ENCODE measurements around the gene GNGT1. TPM values are rescaled to one million over a fixed set of nuclear protein-coding genes. Genes with fewer than 3 reads are reported as not detected.
A peak's percentile ranks its signal among the peaks of the same experiment; 100 is the strongest.
"Not testable (repeated sequence)": the region's sequence is repeated elsewhere in the genome, so short reads cannot be mapped to it uniquely, and the experiment has no call there.

GNGT1 gene
- total RNA-seq, 1 experiment from 2014 or later: not detected

- DNase-seq (ENCODE audit: low read depth): peak; percentile 71
Measured at GRCh38 chr7:93902777-93903423, 3.5 kb upstream of the GNGT1 start.

GRCh38 chr7:93910076-93910994 is 4.0 kb downstream of the GNGT1 start:
- peak; percentile 40 for DNase-seq (ENCODE audit: low read depth)

GRCh38 chr7:93911242-93911641 is 4.9 kb downstream of the GNGT1 start:
- not testable (repeated sequence) for DNase-seq (ENCODE audit: low read depth)

GRCh38 chr7:93911661-93912060 is 5.3 kb downstream of the GNGT1 start:
- DNase-seq (ENCODE audit: low read depth): not testable (repeated sequence)

- no peak for DNase-seq (ENCODE audit: low read depth)
Measured at GRCh38 chr7:93913197-93913596, 6.8 kb downstream of the GNGT1 start.

GRCh38 chr7:93914581-93915066 is 8.3 kb downstream of the GNGT1 start:
- peak; percentile 58 for DNase-seq (ENCODE audit: low read depth)

GRCh38 chr7:93915206-93915842 is 9.0 kb downstream of the GNGT1 start:
- DNase-seq (ENCODE audit: low read depth): not testable (repeated sequence)

- not testable (repeated sequence) for DNase-seq (ENCODE audit: low read depth)
Measured at GRCh38 chr7:93915888-93916287, 9.5 kb downstream of the GNGT1 start.

GRCh38 chr7:93916315-93916714 is 9.9 kb downstream of the GNGT1 start:
- not testable (repeated sequence) for DNase-seq (ENCODE audit: low read depth)

GRCh38 chr7:93920496-93921182 is 14.3 kb downstream of the GNGT1 start:
- peak; percentile 52 for DNase-seq (ENCODE audit: low read depth)

- peak; percentile 58 for DNase-seq (ENCODE audit: low read depth)
Measured at GRCh38 chr7:93921186-93921585, 14.8 kb downstream of the GNGT1 start.

- peak; percentile 94 for DNase-seq (ENCODE audit: low read depth)
Measured at GRCh38 chr7:93921607-93922566, 15.5 kb downstream of the GNGT1 start, which contains the start of gene GNG11. GNG11 (plus strand) TSS chr7:93921735; CDS start chr7:93922138, 403 bp downstream.

- peak; percentile 50 for DNase-seq (ENCODE audit: low read depth)
Measured at GRCh38 chr7:93923296-93923695, 16.9 kb downstream of the GNGT1 start.

- peak; percentile 20 for DNase-seq (ENCODE audit: low read depth)
Measured at GRCh38 chr7:93923942-93924341, 17.6 kb downstream of the GNGT1 start.

GRCh38 chr7:93926800-93927199 is 20.4 kb downstream of the GNGT1 start:
- DNase-seq (ENCODE audit: low read depth): no peak

GRCh38 chr7:93927585-93927984 is 21.2 kb downstream of the GNGT1 start:
- DNase-seq (ENCODE audit: low read depth): no peak

GRCh38 chr7:93931655-93932054 is 25.3 kb downstream of the GNGT1 start:
- DNase-seq (ENCODE audit: low read depth): no peak

- DNase-seq (ENCODE audit: low read depth): no peak
Measured at GRCh38 chr7:93933156-93933555, 26.8 kb downstream of the GNGT1 start.

- no peak for DNase-seq (ENCODE audit: low read depth)
Measured at GRCh38 chr7:93935102-93935501, 28.7 kb downstream of the GNGT1 start.

GRCh38 chr7:93937818-93938217 is 31.5 kb downstream of the GNGT1 start:
- DNase-seq (ENCODE audit: low read depth): no peak

All from LHCN-M2 (cell line).